ENCODE results near the gene NUDT6. TPM values are rescaled to one million over a fixed set of nuclear protein-coding genes. Genes with fewer than 3 reads are reported as not detected.

Gene NUDT6, protein sequence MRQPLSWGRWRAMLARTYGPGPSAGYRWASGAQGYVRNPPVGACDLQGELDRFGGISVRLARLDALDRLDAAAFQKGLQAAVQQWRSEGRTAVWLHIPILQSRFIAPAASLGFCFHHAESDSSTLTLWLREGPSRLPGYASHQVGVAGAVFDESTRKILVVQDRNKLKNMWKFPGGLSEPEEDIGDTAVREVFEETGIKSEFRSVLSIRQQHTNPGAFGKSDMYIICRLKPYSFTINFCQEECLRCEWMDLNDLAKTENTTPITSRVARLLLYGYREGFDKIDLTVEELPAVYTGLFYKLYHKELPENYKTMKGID
- 1 to 10 TPM; 4.0 to 5.9 TPM for total RNA-seq
- polyA plus RNA-seq, result 1 to 10 TPM; 6.5 to 8.4 TPM
- long read RNA-seq, donor 1, partial matches to known transcripts, result 0 of 3 reads
- long read RNA-seq, donor 1, other reads (novel, unspliced or antisense), result 0 of 3 reads
- long read RNA-seq, donor 2, partial matches to known transcripts, result 0 of 6 reads
- long read RNA-seq, donor 2, other reads (novel, unspliced or antisense), result 5 of 6 reads

DNA sequence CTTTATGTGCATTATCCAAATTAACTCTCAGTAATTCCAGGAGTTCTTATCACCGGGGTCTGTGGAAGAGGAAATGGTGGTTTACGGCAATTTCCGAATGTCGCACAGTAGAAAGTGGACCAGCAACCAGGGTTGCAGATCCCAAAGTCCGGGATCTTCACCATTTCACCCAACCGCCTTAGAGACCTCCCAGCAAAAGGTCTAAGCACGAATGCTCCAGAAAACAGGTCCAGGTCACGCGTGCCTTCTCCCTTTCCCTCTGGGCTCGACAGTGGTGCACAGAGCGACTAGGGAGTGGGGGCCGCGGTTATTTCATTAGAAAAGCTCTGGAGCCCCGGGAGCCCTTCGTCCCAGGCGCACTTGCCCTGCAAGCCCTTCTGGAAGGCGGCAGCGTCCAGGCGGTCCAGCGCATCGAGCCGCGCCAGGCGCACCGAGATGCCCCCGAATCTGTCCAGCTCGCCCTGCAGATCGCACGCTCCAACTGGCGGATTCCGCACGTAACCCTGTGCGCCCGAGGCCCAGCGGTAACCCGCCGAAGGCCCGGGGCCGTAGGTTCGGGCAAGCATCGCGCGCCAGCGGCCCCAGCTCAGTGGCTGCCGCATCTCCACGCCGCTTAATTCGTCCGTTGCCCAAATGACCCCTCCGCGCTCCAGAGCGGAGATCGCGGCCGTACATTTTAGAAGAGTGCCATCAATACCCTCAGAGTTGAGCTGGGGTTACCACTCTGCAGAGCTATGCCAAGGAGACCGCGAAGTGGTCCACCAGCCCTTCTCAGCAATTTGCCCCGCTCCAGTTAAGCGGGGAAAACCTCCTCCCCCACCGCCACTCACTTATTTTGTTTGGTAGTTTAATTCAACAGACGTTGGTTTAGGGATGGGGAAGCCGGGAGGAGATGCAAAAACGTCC, at the start of gene NUDT6:
Gene NUDT6 (minus strand): TSS at position 627 of the 906 bp plus-strand sequence. CDS start 25 bp downstream, at position 602.
- H3K27me3 ChIP-seq (ENCODE audit: control insufficient read depth in 1 of 2, insufficient read depth in 2 of 2, low read length in 1 of 2), result no peaks in the 10 kb centered on the region
- intact Hi-C loops (cut with DNase I), result loop anchor here (1.0 to 5.0 kb wide), 4 partner anchors 95 to 189 kb away; partner anchors contain the start of gene BBS12 (in 1 of the 2)
- H3K4me1 ChIP-seq (ENCODE audit: control insufficient read depth in 1 of 2, insufficient read depth in 2 of 2, low read length in 2 of 2), result peaks cover 0 to 1% of the 10 kb centered on the region in 2 donors
- DNase-seq (peak; percentile 74 to 86), ATAC-seq (ENCODE audit: low FRiP score) (peak; percentile 93)
- H3K9me3 ChIP-seq (ENCODE audit: control insufficient read depth, low read length), result no peaks in the 10 kb centered on the region
- no peaks in the 10 kb centered on the region for H3K36me3 ChIP-seq (ENCODE audit: control insufficient read depth in 1 of 2, insufficient read depth in 2 of 2, low read length in 1 of 2)
- peak within 1 kb of the TSS; percentile 71 to 73 for H3K4me3 ChIP-seq (ENCODE audit: low read length in 2 of 2)
- WGBS, 2 donors, result 0% methylated on average over 57 to 63 of the region's 63 CpGs
- H3K27ac ChIP-seq (ENCODE audit: low read depth in 1 of 2, low read length in 2 of 2), result peak within 1 kb of the TSS in 1 of 2 donors; percentile 68

DNA sequence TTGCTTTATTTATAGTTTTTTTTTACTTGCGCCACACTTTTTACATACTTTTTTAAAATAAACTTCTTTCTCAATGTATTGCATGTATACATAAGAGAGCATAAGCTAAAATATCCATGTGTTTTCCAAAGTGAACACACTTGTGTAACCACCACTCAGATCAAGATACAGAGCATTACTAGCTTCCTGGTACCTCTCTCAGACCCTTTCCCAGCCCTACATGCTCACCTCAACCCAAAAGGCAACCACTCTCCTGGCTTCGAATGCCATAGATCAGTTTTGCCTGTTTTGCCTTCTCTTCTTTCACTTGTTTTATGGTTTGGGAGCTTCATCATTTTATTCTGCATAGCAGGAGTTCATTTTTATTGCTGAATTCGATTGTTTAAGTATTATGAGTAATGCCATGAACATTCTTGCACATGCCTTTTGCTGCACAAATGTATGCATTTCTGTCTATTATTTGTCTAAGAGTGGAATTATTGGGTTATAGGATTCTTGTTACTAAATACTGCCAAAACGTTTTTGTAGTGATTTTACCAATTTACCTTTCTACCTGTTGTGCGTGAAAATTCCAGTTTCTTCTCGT, 45.9 kb upstream of the NUDT6 start:
- no peaks in the 10 kb centered on the region for H3K4me1 ChIP-seq (ENCODE audit: control insufficient read depth in 1 of 2, insufficient read depth in 2 of 2, low read length in 2 of 2)
- H3K27me3 ChIP-seq (ENCODE audit: control insufficient read depth in 1 of 2, insufficient read depth in 2 of 2, low read length in 1 of 2), result no peaks in the 10 kb centered on the region
- 66% methylated on average over 6 of the region's 6 CpGs for WGBS, 2 donors
- ATAC-seq (ENCODE audit: low FRiP score) (no peak), DNase-seq (no peak)
- H3K36me3 ChIP-seq (ENCODE audit: control insufficient read depth in 1 of 2, insufficient read depth in 2 of 2, low read length in 1 of 2), result no peaks in the 10 kb centered on the region
- H3K9me3 ChIP-seq (ENCODE audit: control insufficient read depth, low read length), result no peaks in the 10 kb centered on the region
- intact Hi-C loops (cut with DNase I), result no loop called here
- H3K27ac ChIP-seq (ENCODE audit: low read depth in 1 of 2, low read length in 2 of 2), result no peak overlapping the region
- H3K4me3 ChIP-seq (ENCODE audit: low read length in 2 of 2), result no peak overlapping the region

DNA sequence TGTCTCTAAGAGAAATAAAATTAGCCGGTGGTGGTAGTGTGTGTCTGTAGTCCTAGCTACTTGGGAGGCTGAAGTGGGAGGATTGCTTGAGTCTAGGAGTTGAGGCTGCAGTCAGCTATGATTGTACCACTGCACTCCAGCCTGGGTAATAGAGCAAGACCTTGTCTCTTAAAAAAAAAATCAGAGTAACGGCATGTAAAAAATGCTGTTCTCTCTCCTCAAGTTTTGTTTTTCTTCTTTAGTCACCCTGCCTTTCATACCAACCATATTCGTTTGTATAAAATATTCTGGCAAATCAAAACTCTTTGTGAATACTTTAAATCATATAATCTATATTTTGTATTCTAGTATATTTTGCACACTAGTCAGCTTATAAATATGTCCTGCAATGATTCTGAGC, 44.8 kb upstream of the NUDT6 start:
- ATAC-seq (ENCODE audit: low FRiP score) (no peak), DNase-seq (no peak)
- H3K36me3 ChIP-seq (ENCODE audit: control insufficient read depth in 1 of 2, insufficient read depth in 2 of 2, low read length in 1 of 2), result no peaks in the 10 kb centered on the region
- H3K27ac ChIP-seq (ENCODE audit: low read depth in 1 of 2, low read length in 2 of 2), result no peak overlapping the region
- no peak overlapping the region for H3K4me3 ChIP-seq (ENCODE audit: low read length in 2 of 2)
- WGBS, 2 donors, result 85 to 94% methylated on average over 3 of the region's 3 CpGs
- no peaks in the 10 kb centered on the region for H3K9me3 ChIP-seq (ENCODE audit: control insufficient read depth, low read length)
- intact Hi-C loops (cut with DNase I), result no loop called here
- H3K4me1 ChIP-seq (ENCODE audit: control insufficient read depth in 1 of 2, insufficient read depth in 2 of 2, low read length in 2 of 2), result no peaks in the 10 kb centered on the region
- H3K27me3 ChIP-seq (ENCODE audit: control insufficient read depth in 1 of 2, insufficient read depth in 2 of 2, low read length in 1 of 2), result no peaks in the 10 kb centered on the region

DNA sequence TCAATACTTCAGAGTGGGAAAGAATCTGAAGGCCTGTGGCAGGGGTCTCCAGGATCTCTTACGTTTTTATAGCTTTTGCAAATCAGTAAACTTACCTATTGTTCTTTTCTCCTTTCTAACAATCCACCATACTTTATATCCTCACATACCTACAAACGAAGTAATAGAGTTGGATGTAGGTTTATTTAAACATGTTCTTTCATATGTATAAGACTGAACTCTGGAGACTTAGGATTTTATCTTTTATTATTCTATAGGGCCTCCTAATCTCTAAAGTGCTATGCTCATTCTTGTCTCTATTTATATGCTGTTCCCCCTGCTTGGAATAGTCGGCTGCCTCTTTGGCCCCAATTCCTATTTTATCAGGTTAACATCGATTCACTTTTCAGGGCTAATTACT, 43.8 kb upstream of the NUDT6 start:
- no peaks in the 10 kb centered on the region for H3K36me3 ChIP-seq (ENCODE audit: control insufficient read depth in 1 of 2, insufficient read depth in 2 of 2, low read length in 1 of 2)
- peaks cover 0 to 3% of the 10 kb centered on the region in 2 donors for H3K4me1 ChIP-seq (ENCODE audit: control insufficient read depth in 1 of 2, insufficient read depth in 2 of 2, low read length in 2 of 2)
- no peaks in the 10 kb centered on the region for H3K9me3 ChIP-seq (ENCODE audit: control insufficient read depth, low read length)
- no peak overlapping the region for H3K27ac ChIP-seq (ENCODE audit: low read depth in 1 of 2, low read length in 2 of 2)
- intact Hi-C loops (cut with DNase I), result no loop called here
- DNase-seq (no peak), ATAC-seq (ENCODE audit: low FRiP score) (no peak)
- H3K27me3 ChIP-seq (ENCODE audit: control insufficient read depth in 1 of 2, insufficient read depth in 2 of 2, low read length in 1 of 2), result no peaks in the 10 kb centered on the region
- no peak overlapping the region for H3K4me3 ChIP-seq (ENCODE audit: low read length in 2 of 2)
- 65 to 69% methylated on average over 4 of the region's 4 CpGs for WGBS, 2 donors

DNA sequence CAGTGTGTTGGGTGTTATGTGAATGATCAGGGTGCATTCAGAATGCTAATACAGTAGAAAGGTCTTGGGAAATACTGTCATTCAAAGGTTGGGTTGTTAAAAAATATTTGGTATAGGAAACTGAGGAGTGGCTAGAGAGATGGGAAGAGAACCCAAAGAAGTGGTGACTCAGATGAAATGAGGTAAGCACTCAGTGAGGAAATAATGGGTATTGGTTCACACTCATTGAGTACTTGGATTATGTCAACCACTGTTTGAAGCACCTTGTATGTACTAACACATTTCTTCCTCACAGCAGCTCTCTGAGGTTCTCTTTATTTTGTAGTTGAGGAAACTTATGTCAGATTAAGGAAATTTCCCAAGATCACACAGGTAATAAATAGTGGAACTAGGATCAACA, 40.8 kb upstream of the NUDT6 start:
- Histone ChIP-seq H3K4me1 (ENCODE audit: control insufficient read depth in 1 of 2, insufficient read depth in 2 of 2, low read length in 2 of 2) (peaks cover 0 to 3% of the 10 kb centered on the region in 2 donors), H3K27me3 (ENCODE audit: control insufficient read depth in 1 of 2, insufficient read depth in 2 of 2, low read length in 1 of 2) (no peaks in the 10 kb centered on the region), H3K9me3 (ENCODE audit: control insufficient read depth, low read length) (no peaks in the 10 kb centered on the region), H3K27ac (ENCODE audit: low read depth in 1 of 2, low read length in 2 of 2) (no peak overlapping the region), H3K36me3 (ENCODE audit: control insufficient read depth in 1 of 2, insufficient read depth in 2 of 2, low read length in 1 of 2) (no peaks in the 10 kb centered on the region), H3K4me3 (ENCODE audit: low read length in 2 of 2) (no peak overlapping the region)
- intact Hi-C loops (cut with DNase I), result no loop called here
- DNase-seq (no peak), ATAC-seq (ENCODE audit: low FRiP score) (no peak)

DNA sequence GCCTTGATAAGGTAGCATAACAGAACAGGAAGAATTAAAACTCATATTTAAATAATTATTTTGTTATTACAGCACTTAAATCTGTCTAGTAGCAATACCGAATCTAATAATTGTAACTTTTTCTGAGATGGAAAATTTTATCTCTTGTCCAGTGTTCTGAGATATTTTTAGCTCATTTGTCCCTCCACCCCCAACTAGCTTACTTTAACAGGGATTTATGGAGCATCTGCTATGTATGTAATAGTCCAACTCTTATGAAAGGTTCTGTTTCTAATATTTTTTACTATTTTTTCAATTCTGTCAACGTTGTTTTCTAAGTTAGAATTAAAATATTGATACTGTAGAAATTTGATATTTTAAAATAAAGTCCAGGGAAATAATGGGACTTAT, 38.2 kb upstream of the NUDT6 start:
- intact Hi-C loops (cut with DNase I), result no loop called here
- no peaks in the 10 kb centered on the region for H3K27me3 ChIP-seq (ENCODE audit: control insufficient read depth in 1 of 2, insufficient read depth in 2 of 2, low read length in 1 of 2)
- no peak overlapping the region for H3K4me3 ChIP-seq (ENCODE audit: low read length in 2 of 2)
- H3K9me3 ChIP-seq (ENCODE audit: control insufficient read depth, low read length), result no peaks in the 10 kb centered on the region
- H3K27ac ChIP-seq (ENCODE audit: low read depth in 1 of 2, low read length in 2 of 2), result no peak overlapping the region
- ATAC-seq (ENCODE audit: low FRiP score), result no peak
- H3K36me3 ChIP-seq (ENCODE audit: control insufficient read depth in 1 of 2, insufficient read depth in 2 of 2, low read length in 1 of 2), result no peaks in the 10 kb centered on the region
- DNase-seq, result no peak
- peaks cover 0 to 3% of the 10 kb centered on the region in 2 donors for H3K4me1 ChIP-seq (ENCODE audit: control insufficient read depth in 1 of 2, insufficient read depth in 2 of 2, low read length in 2 of 2)
- 32 to 38% methylated on average over 2 of the region's 2 CpGs for WGBS, 2 donors

DNA sequence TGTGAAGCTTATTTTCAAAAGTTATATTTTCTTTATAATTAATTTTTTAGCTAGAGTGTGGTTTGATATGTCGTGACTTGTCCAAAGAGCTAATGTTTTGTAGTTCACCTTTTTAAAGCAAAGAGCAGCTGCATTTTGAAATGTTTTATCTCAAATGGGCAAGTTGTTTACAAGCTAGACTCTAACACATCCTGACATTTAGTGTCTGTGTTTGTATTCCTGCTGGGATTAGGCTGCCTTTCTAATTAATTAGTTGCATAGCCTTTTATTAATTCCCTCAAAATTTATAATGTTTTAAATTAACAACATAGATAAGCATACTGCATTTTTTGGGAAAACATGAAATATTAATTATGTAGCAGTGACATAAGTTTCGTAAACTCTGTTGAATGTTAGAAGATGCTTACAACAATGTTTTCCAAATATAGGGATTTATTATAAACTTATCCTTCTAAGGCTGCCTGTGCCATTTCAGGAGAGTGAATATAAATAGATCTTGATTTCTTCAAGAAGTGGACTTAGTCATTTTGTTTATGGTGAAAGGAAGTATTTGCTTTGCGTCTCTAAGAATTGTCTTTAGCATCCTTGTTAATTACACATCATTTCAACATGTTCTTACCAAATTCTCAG, 37.7 kb upstream of the NUDT6 start:
- Histone ChIP-seq H3K27ac (ENCODE audit: low read depth in 1 of 2, low read length in 2 of 2) (no peak overlapping the region), H3K4me3 (ENCODE audit: low read length in 2 of 2) (no peak overlapping the region), H3K27me3 (ENCODE audit: control insufficient read depth in 1 of 2, insufficient read depth in 2 of 2, low read length in 1 of 2) (no peaks in the 10 kb centered on the region), H3K36me3 (ENCODE audit: control insufficient read depth in 1 of 2, insufficient read depth in 2 of 2, low read length in 1 of 2) (no peaks in the 10 kb centered on the region), H3K9me3 (ENCODE audit: control insufficient read depth, low read length) (no peaks in the 10 kb centered on the region), H3K4me1 (ENCODE audit: control insufficient read depth in 1 of 2, insufficient read depth in 2 of 2, low read length in 2 of 2) (peaks cover 0 to 3% of the 10 kb centered on the region in 2 donors)
- ATAC-seq (ENCODE audit: low FRiP score) (no peak), DNase-seq (no peak)
- intact Hi-C loops (cut with DNase I), result no loop called here
- WGBS, 2 donors, result 77 to 78% methylated on average over 3 of the region's 3 CpGs

DNA sequence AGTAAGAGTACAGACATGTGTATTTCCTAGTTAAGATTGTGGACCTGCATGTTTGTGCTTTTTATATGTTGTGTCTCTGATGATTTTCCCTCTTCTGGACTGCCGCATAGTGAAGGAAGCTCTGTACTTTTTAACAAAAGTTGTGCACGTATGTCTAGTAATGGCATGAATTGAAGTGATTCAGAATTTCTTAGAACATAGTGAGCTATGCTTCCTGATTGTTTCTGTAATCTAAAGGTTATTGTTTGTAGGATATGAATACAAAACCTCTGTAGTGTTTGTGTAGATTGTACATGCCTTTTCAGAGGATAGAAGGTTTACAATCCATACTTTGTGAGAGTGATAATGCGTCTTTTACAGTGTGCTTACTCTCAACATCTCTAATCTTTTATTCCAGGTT, 37.0 kb upstream of the NUDT6 start:
- 91 to 93% methylated on average over 3 of the region's 3 CpGs for WGBS, 2 donors
- ATAC-seq (ENCODE audit: low FRiP score), result no peak

More for the DNA sequence above, 37.0 kb upstream of the NUDT6 start:
- no peaks in the 10 kb centered on the region for H3K27me3 ChIP-seq (ENCODE audit: control insufficient read depth in 1 of 2, insufficient read depth in 2 of 2, low read length in 1 of 2)
- DNase-seq, result no peak
- intact Hi-C loops (cut with DNase I), result no loop called here
- H3K4me1 ChIP-seq (ENCODE audit: control insufficient read depth in 1 of 2, insufficient read depth in 2 of 2, low read length in 2 of 2), result peaks cover 0 to 3% of the 10 kb centered on the region in 2 donors
- no peaks in the 10 kb centered on the region for H3K36me3 ChIP-seq (ENCODE audit: control insufficient read depth in 1 of 2, insufficient read depth in 2 of 2, low read length in 1 of 2)
- no peaks in the 10 kb centered on the region for H3K9me3 ChIP-seq (ENCODE audit: control insufficient read depth, low read length)
- no peak overlapping the region for H3K4me3 ChIP-seq (ENCODE audit: low read length in 2 of 2)
- H3K27ac ChIP-seq (ENCODE audit: low read depth in 1 of 2, low read length in 2 of 2), result no peak overlapping the region

Data from aorta (tissue), 5 donors.